ENCODE data around the gene AGMO.

DNA sequence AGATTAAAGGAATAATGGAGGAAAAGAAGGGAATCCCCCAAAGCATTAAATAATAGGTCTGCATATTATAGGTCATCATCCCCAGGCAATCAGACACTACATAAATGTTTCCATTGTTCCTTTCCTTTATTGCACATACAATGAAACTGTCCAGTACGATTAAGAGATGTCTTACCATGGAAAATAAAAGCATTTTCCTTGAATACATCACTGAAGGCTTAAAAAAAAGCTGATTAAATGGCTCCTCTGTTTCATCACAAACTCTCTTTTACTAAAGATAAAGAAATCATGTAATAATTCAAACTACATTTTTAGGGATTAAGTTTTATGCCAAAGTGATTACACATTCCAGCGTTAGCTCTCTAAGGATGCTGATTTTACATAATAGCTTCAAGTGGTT is 316.0 kb downstream of the AGMO start:
- TF ChIP-seq, protein P1, sequence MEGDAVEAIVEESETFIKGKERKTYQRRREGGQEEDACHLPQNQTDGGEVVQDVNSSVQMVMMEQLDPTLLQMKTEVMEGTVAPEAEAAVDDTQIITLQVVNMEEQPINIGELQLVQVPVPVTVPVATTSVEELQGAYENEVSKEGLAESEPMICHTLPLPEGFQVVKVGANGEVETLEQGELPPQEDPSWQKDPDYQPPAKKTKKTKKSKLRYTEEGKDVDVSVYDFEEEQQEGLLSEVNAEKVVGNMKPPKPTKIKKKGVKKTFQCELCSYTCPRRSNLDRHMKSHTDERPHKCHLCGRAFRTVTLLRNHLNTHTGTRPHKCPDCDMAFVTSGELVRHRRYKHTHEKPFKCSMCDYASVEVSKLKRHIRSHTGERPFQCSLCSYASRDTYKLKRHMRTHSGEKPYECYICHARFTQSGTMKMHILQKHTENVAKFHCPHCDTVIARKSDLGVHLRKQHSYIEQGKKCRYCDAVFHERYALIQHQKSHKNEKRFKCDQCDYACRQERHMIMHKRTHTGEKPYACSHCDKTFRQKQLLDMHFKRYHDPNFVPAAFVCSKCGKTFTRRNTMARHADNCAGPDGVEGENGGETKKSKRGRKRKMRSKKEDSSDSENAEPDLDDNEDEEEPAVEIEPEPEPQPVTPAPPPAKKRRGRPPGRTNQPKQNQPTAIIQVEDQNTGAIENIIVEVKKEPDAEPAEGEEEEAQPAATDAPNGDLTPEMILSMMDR (IDR thresholded peaks at IDR 0.05; ENCODE audit: low read depth, low read length): no peak
- no peak for TF ChIP-seq EZH2phosphoT487 (IDR thresholded peaks at IDR 0.05; ENCODE audit: low read depth)

Data from OCI-LY3 (cell line).